Gastroesophageal sphincter (tissue), 4 donors: ENCODE measurements around the gene FBXL17. TPM values are rescaled to one million over a fixed set of nuclear protein-coding genes. Genes with fewer than 3 reads are reported as not detected.

ENCODE experiments used
- ATAC-seq: fragments of 150-250 bp; one replicate; pipeline ENCODE4 v1.9.1; 2016; ENCODE audit warnings: mild to moderate bottlenecking, moderate library complexity
- H3K27ac ChIP-seq, 4 donors: fragments of 200-600 bp; sonication (generic) in 3 of 4; 1 replicate in 3 of 4; 2 replicates in 1 of 4; pipeline ENCODE4 v1.5.1; 2016 to 2019
- H3K27me3 ChIP-seq: fragments of 200-600 bp; sonication (generic); one replicate; pipeline ENCODE4 v1.5.1; 2019
- H3K36me3 ChIP-seq, 2 donors: fragments of 200-600 bp; sonication (generic); one replicate each; pipeline ENCODE4 v1.5.1; 2019; ENCODE audit warnings: control low read depth in 1 of 2
- H3K4me1 ChIP-seq, 3 donors: fragments of 200-600 bp; sonication (generic); 1 replicate in 2 of 3; 2 replicates in 1 of 3; pipeline ENCODE4 v1.5.1; 2016 to 2019; ENCODE audit warnings: control low read depth in 2 of 3
- H3K4me3 ChIP-seq, 2 donors: fragments of 200-600 bp; sonication (generic); one replicate each; pipeline ENCODE4 v1.5.1; 2019; ENCODE audit warnings: mild to moderate bottlenecking in 1 of 2, moderate library complexity in 1 of 2
- H3K9me3 ChIP-seq, 3 donors: fragments of 200-600 bp; sonication (generic); one replicate each; pipeline ENCODE4 v1.5.1; 2017 to 2019; ENCODE audit warnings: control low read depth in 2 of 3
- EP300 ChIP-seq: sonication (generic); formaldehyde crosslinking; IDR thresholded peaks from one replicate; pipeline ENCODE4 v1.6.1; 2017; ENCODE audit warnings: antibody characterized with exemption, mild to moderate bottlenecking
- POLR2A ChIP-seq, 2 donors: fragments of 450-650 bp; IDR thresholded peaks; one replicate each; pipeline ENCODE4 v1.6.1; 2017; ENCODE audit warnings: antibody characterized with exemption in 2 of 2, mild to moderate bottlenecking in 2 of 2, moderate library complexity in 1 of 2
- POLR2AphosphoS5 ChIP-seq: sonication (generic); formaldehyde crosslinking; IDR thresholded peaks from one replicate; pipeline ENCODE4 v1.6.1; 2017; ENCODE audit warnings: antibody characterized with exemption
- WGBS, 2 donors: methylation state at CpG; one replicate each; pipeline ENCODE4 v1.1.5; 2018; ENCODE audit warnings: low coverage in 1 of 2; 5-methylcytosine and 5-hydroxymethylcytosine counted together
- total RNA-seq, 4 donors: library from RNA; depleted of rRNA; stranded (reverse); fragments of >200 nt; gene quantifications; one replicate each; pipeline ENCODE4 v1.1.0, GENCODE V29; 2016
- TF ChIP-seq, protein P1 (sequence below), 4 experiments: fragments of 200-600 bp in 2 of 4; fragments of 450-650 bp in 2 of 4; sonication (generic) in 1 of 4; IDR thresholded peaks; one replicate each; pipeline ENCODE4 v1.5.1; 2017 to 2019; ENCODE audit warnings: antibody characterized with exemption in 4 of 4, mild to moderate bottlenecking in 2 of 4, moderate library complexity in 2 of 4

FBXL17 gene
- total RNA-seq, 4 donors from 2014 or later: 15.3 to 25.5 (median 21.7) TPM

DNA sequence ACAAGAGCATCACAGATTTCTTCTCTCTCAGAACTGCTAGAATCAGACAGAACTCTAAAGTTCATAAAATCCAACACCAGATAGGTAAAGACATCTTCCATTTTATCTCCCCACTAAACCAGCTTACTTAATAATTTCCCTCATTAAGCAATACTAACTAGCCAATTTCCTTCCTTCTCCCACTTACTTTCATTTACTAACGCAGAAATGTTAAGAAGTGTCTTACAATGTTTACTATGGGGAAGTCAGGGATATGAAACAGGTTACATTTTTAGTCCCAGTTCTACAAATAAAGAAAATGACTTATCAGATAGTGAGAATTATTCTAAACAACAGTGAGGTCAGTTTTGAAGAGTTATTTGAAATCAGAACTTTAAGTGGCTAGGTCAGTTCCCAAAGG is 236.5 kb downstream of the FBXL17 start:
- H3K36me3 ChIP-seq: peaks cover 0 to 6% of the 10 kb centered on the region in 2 donors
- ATAC-seq: no peak
- no peak overlapping the region for H3K27ac ChIP-seq
- H3K9me3 ChIP-seq: no peaks in the 10 kb centered on the region
- TF ChIP-seq EP300 (no peak), POLR2AphosphoS5 (no peak), POLR2A (IDR thresholded peaks at IDR 0.05) (no peak)
- TF ChIP-seq, protein P1, sequence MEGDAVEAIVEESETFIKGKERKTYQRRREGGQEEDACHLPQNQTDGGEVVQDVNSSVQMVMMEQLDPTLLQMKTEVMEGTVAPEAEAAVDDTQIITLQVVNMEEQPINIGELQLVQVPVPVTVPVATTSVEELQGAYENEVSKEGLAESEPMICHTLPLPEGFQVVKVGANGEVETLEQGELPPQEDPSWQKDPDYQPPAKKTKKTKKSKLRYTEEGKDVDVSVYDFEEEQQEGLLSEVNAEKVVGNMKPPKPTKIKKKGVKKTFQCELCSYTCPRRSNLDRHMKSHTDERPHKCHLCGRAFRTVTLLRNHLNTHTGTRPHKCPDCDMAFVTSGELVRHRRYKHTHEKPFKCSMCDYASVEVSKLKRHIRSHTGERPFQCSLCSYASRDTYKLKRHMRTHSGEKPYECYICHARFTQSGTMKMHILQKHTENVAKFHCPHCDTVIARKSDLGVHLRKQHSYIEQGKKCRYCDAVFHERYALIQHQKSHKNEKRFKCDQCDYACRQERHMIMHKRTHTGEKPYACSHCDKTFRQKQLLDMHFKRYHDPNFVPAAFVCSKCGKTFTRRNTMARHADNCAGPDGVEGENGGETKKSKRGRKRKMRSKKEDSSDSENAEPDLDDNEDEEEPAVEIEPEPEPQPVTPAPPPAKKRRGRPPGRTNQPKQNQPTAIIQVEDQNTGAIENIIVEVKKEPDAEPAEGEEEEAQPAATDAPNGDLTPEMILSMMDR (IDR thresholded peaks at IDR 0.05): no peak
- H3K4me3 ChIP-seq: no peak overlapping the region
- no peaks in the 10 kb centered on the region for H3K4me1 ChIP-seq
- 60 to 62% methylated on average over 1 of the region's 1 CpG for WGBS, 2 donors
- no peaks in the 10 kb centered on the region for H3K27me3 ChIP-seq

DNA sequence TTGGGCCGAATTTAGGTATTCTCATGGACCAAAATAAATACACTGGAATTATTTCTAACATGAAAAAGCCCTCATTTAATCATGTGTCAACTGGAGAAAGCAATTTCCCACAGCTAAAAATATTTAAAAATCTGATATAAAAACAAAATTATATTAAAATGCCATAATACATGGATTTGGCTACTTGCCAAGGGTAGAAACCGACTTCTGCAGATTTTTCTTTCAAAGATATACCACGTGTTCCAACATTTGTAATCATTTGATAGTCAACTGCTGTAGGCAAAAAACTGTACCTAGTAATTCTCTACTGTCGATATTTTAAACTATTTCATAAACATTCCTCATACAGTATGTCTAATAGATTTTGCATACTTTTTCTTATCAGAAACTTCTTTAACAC is 237.6 kb downstream of the FBXL17 start:
- H3K36me3 ChIP-seq: peaks cover 0 to 6% of the 10 kb centered on the region in 2 donors
- no peak for ATAC-seq

DNA sequence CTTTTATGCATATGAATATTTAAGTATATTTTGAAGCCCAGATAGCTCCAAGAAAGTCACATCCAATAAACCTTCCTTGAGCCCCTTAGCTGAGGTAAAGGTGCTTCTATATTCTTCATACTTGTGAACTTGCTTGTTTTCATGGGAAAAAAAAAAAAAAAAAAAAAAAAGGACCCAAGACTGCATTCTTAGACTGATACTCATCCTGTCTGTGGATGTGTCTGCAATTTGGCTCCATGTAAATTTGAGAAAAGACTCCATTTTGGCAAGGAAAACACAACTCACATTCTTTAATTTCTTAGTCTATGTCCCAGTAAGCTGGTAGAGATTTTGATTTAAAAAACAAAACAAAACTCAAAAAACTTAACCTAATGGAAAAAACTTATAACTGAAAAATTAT is 238.3 kb downstream of the FBXL17 start:
- Histone ChIP-seq H3K27ac (no peak overlapping the region), H3K27me3 (no peaks in the 10 kb centered on the region), H3K4me1 (no peaks in the 10 kb centered on the region), H3K4me3 (no peak overlapping the region), H3K36me3 (peaks cover 0 to 6% of the 10 kb centered on the region in 2 donors), H3K9me3 (no peaks in the 10 kb centered on the region)
- TF ChIP-seq, protein P1 (IDR thresholded peaks at IDR 0.05): no peak
- TF ChIP-seq POLR2AphosphoS5: no peak
- no peak for TF ChIP-seq POLR2A (IDR thresholded peaks at IDR 0.05)
- TF ChIP-seq EP300: no peak
- no peak for ATAC-seq

More for the DNA sequence above, 237.6 kb downstream of the FBXL17 start:
- WGBS, 2 donors: 64 to 88% methylated on average over 4 of the region's 4 CpGs
- no peaks in the 10 kb centered on the region for H3K4me1 ChIP-seq
- no peaks in the 10 kb centered on the region for H3K27me3 ChIP-seq
- H3K27ac ChIP-seq: no peak overlapping the region
- no peaks in the 10 kb centered on the region for H3K9me3 ChIP-seq
- no peak overlapping the region for H3K4me3 ChIP-seq
- TF ChIP-seq POLR2AphosphoS5 (no peak), EP300 (no peak), POLR2A (IDR thresholded peaks at IDR 0.05) (no peak)
- TF ChIP-seq, protein P1 (IDR thresholded peaks at IDR 0.05): no peak

DNA sequence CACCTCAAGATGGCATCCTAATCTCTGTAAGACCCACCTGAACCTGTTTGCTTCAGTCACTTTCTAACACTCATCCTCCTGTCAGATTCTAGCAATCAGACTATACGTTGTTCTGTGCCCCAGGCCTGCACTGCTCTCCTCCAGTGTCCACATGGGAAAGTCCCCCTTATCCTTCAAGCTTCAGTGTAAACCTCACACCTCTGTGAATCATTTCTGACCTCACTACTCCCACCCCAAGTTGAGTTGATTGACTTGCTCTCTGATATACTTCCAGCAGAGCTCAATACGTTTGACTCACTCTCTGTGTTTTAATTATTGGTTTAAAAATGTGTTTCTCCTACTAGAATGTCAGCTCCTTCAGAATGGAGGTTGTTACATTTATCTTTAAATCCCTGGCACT is 240.2 kb downstream of the FBXL17 start:
- 79 to 100% methylated on average over 2 of the region's 2 CpGs for WGBS, 2 donors
- H3K9me3 ChIP-seq: no peaks in the 10 kb centered on the region
- no peak overlapping the region for H3K4me3 ChIP-seq
- no peaks in the 10 kb centered on the region for H3K4me1 ChIP-seq
- H3K27me3 ChIP-seq: no peaks in the 10 kb centered on the region
- H3K36me3 ChIP-seq: peaks cover 0 to 1% of the 10 kb centered on the region in 2 donors
- no peak for TF ChIP-seq POLR2A (IDR thresholded peaks at IDR 0.05)
- TF ChIP-seq, protein P1 (IDR thresholded peaks at IDR 0.05): no peak
- H3K27ac ChIP-seq: no peak overlapping the region
- no peak for ATAC-seq

DNA sequence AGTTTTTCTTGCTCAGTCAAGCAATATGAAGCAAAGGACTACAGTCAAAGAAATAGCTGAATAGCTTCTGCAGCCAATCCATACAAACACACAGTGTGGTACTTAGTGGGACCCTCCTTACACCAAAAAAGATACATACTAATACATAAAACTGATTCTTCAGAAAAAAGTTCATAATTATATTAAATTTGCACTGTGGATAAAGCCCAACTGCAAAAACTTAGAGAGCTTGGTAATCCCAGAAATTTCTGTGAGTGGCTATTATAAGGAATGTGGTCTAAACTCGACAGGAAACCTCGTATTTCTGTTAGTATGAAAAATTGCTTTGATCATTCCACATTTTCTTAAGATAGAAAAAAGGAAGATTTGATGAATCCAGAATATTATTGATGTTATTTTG is 245.4 kb downstream of the FBXL17 start:
- WGBS, 2 donors: 60 to 63% methylated on average over 2 of the region's 2 CpGs
- TF ChIP-seq EP300: no peak
- no peak for TF ChIP-seq POLR2A (IDR thresholded peaks at IDR 0.05)
- no peak for TF ChIP-seq POLR2AphosphoS5
- TF ChIP-seq, protein P1 (IDR thresholded peaks at IDR 0.05): no peak
- Histone ChIP-seq H3K27me3 (no peaks in the 10 kb centered on the region), H3K27ac (no peak overlapping the region), H3K9me3 (no peaks in the 10 kb centered on the region), H3K4me3 (no peak overlapping the region), H3K4me1 (no peaks in the 10 kb centered on the region), H3K36me3 (no peaks in the 10 kb centered on the region)
- ATAC-seq: no peak
